HG03045 (cell line): ENCODE results near the gene NAA60.
"Not testable (repeated sequence)": the region's sequence is repeated elsewhere in the genome, so short reads cannot be mapped to it uniquely, and the experiment has no call there.

Experiments used
- ATAC-seq: cut with Tn5 transposase; IDR thresholded peaks from one replicate; pipeline ENCODE4 v1.9.1; 2021; ENCODE audit warnings: mild to moderate bottlenecking, moderate library complexity; ENCODE audit not compliant: unreplicated experiment

The NAA60 gene

GRCh38 chr16:3461151-3461550 lies 17.7 kb downstream of the NAA60 start:
- ATAC-seq: no peak

- ATAC-seq: no peak
Observed at GRCh38 chr16:3465301-3465700, 21.8 kb downstream of the NAA60 start.

GRCh38 chr16:3465911-3466584 lies 22.6 kb downstream of the NAA60 start:
- no peak for ATAC-seq

- ATAC-seq: no peak
Observed at GRCh38 chr16:3467182-3467581, 23.7 kb downstream of the NAA60 start.

- ATAC-seq: no peak
Observed at GRCh38 chr16:3467921-3468320, 24.4 kb downstream of the NAA60 start.

- ATAC-seq: no peak
Observed at GRCh38 chr16:3468501-3468900, 25.0 kb downstream of the NAA60 start.

GRCh38 chr16:3469736-3470135 lies 26.3 kb downstream of the NAA60 start:
- no peak for ATAC-seq

GRCh38 chr16:3470723-3471122 lies 27.2 kb downstream of the NAA60 start:
- no peak for ATAC-seq

- no peak for ATAC-seq
Observed at GRCh38 chr16:3471518-3472176, 28.2 kb downstream of the NAA60 start.

- ATAC-seq: no peak
Observed at GRCh38 chr16:3472878-3473595, 29.6 kb downstream of the NAA60 start.

- not testable (repeated sequence) for ATAC-seq
Observed at GRCh38 chr16:3473596-3473943, 30.1 kb downstream of the NAA60 start.

GRCh38 chr16:3474136-3474779 lies 30.8 kb downstream of the NAA60 start:
- ATAC-seq: no peak

- ATAC-seq: not testable (repeated sequence)
Observed at GRCh38 chr16:3474870-3475269, 31.4 kb downstream of the NAA60 start.

GRCh38 chr16:3475604-3476375 lies 32.3 kb downstream of the NAA60 start:
- no peak for ATAC-seq

GRCh38 chr16:3476409-3476808 lies 32.9 kb downstream of the NAA60 start:
- no peak for ATAC-seq

GRCh38 chr16:3478242-3478925 lies 34.9 kb downstream of the NAA60 start:
- ATAC-seq: no peak

GRCh38 chr16:3479654-3480216 lies 36.3 kb downstream of the NAA60 start:
- no peak for ATAC-seq

- no peak for ATAC-seq
Observed at GRCh38 chr16:3480901-3481695, 37.6 kb downstream of the NAA60 start.
